ENCODE measurements around the gene AFF3. TPM values are rescaled to one million over a fixed set of nuclear protein-coding genes. Genes with fewer than 3 reads are reported as not detected.

AFF3 gene
- total RNA-seq, 1 experiment from 2014 or later, result 0.61 TPM

DNA sequence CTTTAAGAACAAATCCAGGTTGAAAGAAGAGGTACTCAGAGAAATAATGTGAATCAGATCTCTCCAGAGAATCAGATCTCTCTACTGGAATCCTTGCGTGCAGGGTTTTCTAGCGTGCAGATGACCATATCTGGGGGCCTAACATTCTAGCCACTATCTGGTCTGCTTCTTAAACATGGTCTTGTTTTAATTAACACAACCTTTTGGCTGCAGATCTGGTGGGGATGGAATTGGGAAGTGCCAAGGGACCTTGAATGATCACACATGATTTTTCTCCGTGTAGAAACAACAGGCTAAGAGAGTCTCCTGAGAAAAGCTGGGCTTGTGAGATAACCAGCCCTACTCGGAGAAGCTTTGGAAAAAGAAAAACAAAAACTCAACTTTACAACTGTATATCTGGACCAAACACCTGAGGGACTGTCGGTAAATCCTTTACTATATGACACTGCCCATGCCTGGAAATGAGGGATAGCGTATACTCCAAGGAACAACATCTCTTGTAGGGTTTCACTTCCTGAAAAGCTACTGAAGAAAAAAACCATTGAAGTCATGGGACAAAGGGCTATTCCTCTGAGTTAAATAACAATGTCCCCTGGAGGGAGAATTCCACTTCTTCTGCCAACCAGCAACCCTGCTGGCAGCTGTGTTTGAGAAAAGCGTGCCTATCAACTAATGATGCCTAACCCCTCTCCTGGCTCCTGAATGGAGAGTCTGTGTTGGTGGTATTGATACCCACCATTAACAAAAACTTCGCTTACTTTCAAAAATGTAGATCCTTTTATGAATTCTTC, 481.6 kb downstream of the AFF3 start:
- ATAC-seq (no peak), DNase-seq (ENCODE audit: low read depth, low spot score) (no peak)
- H3K4me1 ChIP-seq (ENCODE audit: control insufficient read depth in 1 of 2, insufficient read depth in 2 of 2, low read length in 2 of 2), result no peaks in the 10 kb centered on the region
- H3K79me2 ChIP-seq (ENCODE audit: insufficient read depth, low read length), result no peaks in the 10 kb centered on the region
- H4K20me1 ChIP-seq (ENCODE audit: insufficient read depth), result no peaks in the 10 kb centered on the region
- H3K4me3 ChIP-seq (replicated peaks in 1 of 2; ENCODE audit: low read depth in 1 of 2, low read length in 2 of 2), result no peak overlapping the region
- intact Hi-C loops (cut with micrococcal nuclease), result no loop called here
- POLR2A ChIA-PET, result no interaction called here
- no peak overlapping the region for H3K27ac ChIP-seq (ENCODE audit: low read depth, low read length)
- H3K36me3 ChIP-seq (ENCODE audit: control insufficient read depth in 1 of 2, insufficient read depth in 2 of 2, low read length in 2 of 2), result no peaks in the 10 kb centered on the region
- CTCF ChIA-PET, result no interaction called here
- no peaks in the 10 kb centered on the region for H3K9me2 ChIP-seq (ENCODE audit: insufficient read depth)
- peaks cover 18% of the 10 kb centered on the region for H3K27me3 ChIP-seq (ENCODE audit: insufficient read depth, low read length)
- BruUV-seq (replicated peaks), result no TSS peak
- no peak overlapping the region for H3K9ac ChIP-seq (ENCODE audit: low read length)
- H3K9me3 ChIP-seq (ENCODE audit: control insufficient read depth in 1 of 2, insufficient read depth in 1 of 2, low read depth in 1 of 2, low read length in 2 of 2), result no peaks in the 10 kb centered on the region
- RAD21 ChIA-PET (ENCODE audit: low non-redundant PET in 1 of 2, low total read pairs in 2 of 2, uncharacterized antibody in 2 of 2, unreplicated experiment in 2 of 2), result no interaction called here
- H3K4me2 ChIP-seq (ENCODE audit: low read length), result no peak overlapping the region
- no peak overlapping the region for H2AFZ ChIP-seq (ENCODE audit: low read depth, low read length, poor library complexity, severe bottlenecking)
- no peak for TF ChIP-seq YY1 (IDR thresholded peaks at IDR 0.05; ENCODE audit: extremely low read depth, insufficient replicate concordance, low read depth, low read length)
- TF ChIP-seq ELF1 (IDR thresholded peaks at IDR 0.05; ENCODE audit: borderline replicate concordance, low read depth), result no peak
- TF ChIP-seq TCF7L2 (IDR thresholded peaks at IDR 0.05; ENCODE audit: borderline replicate concordance, extremely low read depth, insufficient read depth, insufficient read length), result no peak
- no peak for TF ChIP-seq ZFX (IDR thresholded peaks at IDR 0.05)
- TF ChIP-seq EZH2 (IDR thresholded peaks at IDR 0.05), result no peak
- no peak for TF ChIP-seq FOSL1 (IDR thresholded peaks at IDR 0.05; ENCODE audit: low read depth)
- TF ChIP-seq EGR1 (IDR thresholded peaks at IDR 0.05; ENCODE audit: low read depth), result no peak
- no peak for TF ChIP-seq SIN3A (IDR thresholded peaks at IDR 0.05; ENCODE audit: low read depth)
- TF ChIP-seq, protein P1, sequence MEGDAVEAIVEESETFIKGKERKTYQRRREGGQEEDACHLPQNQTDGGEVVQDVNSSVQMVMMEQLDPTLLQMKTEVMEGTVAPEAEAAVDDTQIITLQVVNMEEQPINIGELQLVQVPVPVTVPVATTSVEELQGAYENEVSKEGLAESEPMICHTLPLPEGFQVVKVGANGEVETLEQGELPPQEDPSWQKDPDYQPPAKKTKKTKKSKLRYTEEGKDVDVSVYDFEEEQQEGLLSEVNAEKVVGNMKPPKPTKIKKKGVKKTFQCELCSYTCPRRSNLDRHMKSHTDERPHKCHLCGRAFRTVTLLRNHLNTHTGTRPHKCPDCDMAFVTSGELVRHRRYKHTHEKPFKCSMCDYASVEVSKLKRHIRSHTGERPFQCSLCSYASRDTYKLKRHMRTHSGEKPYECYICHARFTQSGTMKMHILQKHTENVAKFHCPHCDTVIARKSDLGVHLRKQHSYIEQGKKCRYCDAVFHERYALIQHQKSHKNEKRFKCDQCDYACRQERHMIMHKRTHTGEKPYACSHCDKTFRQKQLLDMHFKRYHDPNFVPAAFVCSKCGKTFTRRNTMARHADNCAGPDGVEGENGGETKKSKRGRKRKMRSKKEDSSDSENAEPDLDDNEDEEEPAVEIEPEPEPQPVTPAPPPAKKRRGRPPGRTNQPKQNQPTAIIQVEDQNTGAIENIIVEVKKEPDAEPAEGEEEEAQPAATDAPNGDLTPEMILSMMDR (IDR thresholded peaks at IDR 0.05 in 2 of 3, conservative IDR thresholded peaks at IDR 0.05 in 1 of 3; ENCODE audit: borderline replicate concordance in 1 of 3, insufficient read depth in 1 of 3, low read depth in 2 of 3, low read length in 2 of 3), result no peak
- no peak for TF ChIP-seq ZBTB33 (IDR thresholded peaks at IDR 0.05; ENCODE audit: extremely low read depth, insufficient replicate concordance, low read length)
- TF ChIP-seq ZNF274 (IDR thresholded peaks at IDR 0.05; ENCODE audit: low read depth, low read length), result no peak
- no peak for TF ChIP-seq SP1 (IDR thresholded peaks at IDR 0.05; ENCODE audit: low read depth)
- TF ChIP-seq EZH2phosphoT487 (IDR thresholded peaks at IDR 0.05; ENCODE audit: borderline replicate concordance), result no peak
- no peak for TF ChIP-seq ATF3 (IDR thresholded peaks at IDR 0.05)
- TF ChIP-seq, protein P2, sequence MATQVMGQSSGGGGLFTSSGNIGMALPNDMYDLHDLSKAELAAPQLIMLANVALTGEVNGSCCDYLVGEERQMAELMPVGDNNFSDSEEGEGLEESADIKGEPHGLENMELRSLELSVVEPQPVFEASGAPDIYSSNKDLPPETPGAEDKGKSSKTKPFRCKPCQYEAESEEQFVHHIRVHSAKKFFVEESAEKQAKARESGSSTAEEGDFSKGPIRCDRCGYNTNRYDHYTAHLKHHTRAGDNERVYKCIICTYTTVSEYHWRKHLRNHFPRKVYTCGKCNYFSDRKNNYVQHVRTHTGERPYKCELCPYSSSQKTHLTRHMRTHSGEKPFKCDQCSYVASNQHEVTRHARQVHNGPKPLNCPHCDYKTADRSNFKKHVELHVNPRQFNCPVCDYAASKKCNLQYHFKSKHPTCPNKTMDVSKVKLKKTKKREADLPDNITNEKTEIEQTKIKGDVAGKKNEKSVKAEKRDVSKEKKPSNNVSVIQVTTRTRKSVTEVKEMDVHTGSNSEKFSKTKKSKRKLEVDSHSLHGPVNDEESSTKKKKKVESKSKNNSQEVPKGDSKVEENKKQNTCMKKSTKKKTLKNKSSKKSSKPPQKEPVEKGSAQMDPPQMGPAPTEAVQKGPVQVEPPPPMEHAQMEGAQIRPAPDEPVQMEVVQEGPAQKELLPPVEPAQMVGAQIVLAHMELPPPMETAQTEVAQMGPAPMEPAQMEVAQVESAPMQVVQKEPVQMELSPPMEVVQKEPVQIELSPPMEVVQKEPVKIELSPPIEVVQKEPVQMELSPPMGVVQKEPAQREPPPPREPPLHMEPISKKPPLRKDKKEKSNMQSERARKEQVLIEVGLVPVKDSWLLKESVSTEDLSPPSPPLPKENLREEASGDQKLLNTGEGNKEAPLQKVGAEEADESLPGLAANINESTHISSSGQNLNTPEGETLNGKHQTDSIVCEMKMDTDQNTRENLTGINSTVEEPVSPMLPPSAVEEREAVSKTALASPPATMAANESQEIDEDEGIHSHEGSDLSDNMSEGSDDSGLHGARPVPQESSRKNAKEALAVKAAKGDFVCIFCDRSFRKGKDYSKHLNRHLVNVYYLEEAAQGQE (IDR thresholded peaks at IDR 0.05; ENCODE audit: low read depth), result no peak
- no peak for TF ChIP-seq POLR2AphosphoS5 (IDR thresholded peaks at IDR 0.05; ENCODE audit: low read depth, low read length)
- no peak for TF ChIP-seq POLR2A (IDR thresholded peaks at IDR 0.05; ENCODE audit: borderline replicate concordance, extremely low read depth, insufficient read depth, insufficient read length)
- no peak for TF ChIP-seq CBX3 (IDR thresholded peaks at IDR 0.05; ENCODE audit: low read depth)
- TF ChIP-seq RAD21 (IDR thresholded peaks at IDR 0.05; ENCODE audit: low read depth), result no peak
- no peak for TF ChIP-seq JUND (IDR thresholded peaks at IDR 0.05)

All from HCT116 (cell line).